Mononuclear cell (primary cell): ENCODE results near the gene ALDH1A1. TPM values are rescaled to one million over a fixed set of nuclear protein-coding genes. Genes with fewer than 3 reads are reported as not detected.

Source experiments
- H3K27me3 ChIP-seq: 2 replicates; pipeline ENCODE4 v1.6.0; 2011; ENCODE audit warnings: low read length, control low read depth; ENCODE audit not compliant: insufficient read depth
- H3K4me1 ChIP-seq: 2 replicates; pipeline ENCODE4 v1.5.1; 2011; ENCODE audit warnings: mild to moderate bottlenecking, low read length, control low read depth; ENCODE audit not compliant: insufficient read depth
- H3K4me3 ChIP-seq: 2 replicates; pipeline ENCODE4 v1.5.1; 2011; ENCODE audit warnings: mild to moderate bottlenecking, low read length, moderate library complexity
- H3K9me3 ChIP-seq: 2 replicates; pipeline ENCODE4 v1.5.1; 2011; ENCODE audit warnings: low read depth, mild to moderate bottlenecking, control low read depth, low read length
- total RNA-seq: library from RNA; depleted of rRNA; stranded (reverse); fragments of >200 nt; gene quantifications from one replicate; pipeline ENCODE4 v1.2.3, GENCODE V29; 2012

Gene ALDH1A1
- 5.8 TPM for total RNA-seq

DNA sequence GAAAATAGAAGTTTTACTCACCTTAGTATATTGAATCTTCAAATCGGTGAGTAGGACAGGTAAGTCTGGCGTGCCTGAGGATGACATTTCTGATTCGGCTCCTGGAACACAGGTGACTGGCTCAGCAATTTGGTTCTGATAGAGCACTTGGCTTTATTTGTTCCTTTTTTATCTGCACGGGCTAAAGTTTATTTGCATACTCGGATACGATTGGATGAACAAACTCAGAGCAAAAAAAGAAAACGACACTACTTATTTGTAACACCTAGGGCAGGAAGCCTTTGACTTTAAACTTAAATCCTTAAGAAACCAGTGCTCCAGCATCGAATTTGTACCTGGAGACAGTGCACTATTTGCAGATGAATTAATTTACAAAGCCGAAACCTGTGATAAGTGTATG, at the start of gene ALDH1A1:
Gene ALDH1A1, minus strand, starts transcription at position 140 of the 400 bp plus-strand sequence. Its CDS starts 53 bp downstream, at position 87.
- Histone ChIP-seq H3K4me1 (peaks cover 58% of the 10 kb centered on the region), H3K4me3 (peak within 1 kb of the TSS; percentile 1)

DNA sequence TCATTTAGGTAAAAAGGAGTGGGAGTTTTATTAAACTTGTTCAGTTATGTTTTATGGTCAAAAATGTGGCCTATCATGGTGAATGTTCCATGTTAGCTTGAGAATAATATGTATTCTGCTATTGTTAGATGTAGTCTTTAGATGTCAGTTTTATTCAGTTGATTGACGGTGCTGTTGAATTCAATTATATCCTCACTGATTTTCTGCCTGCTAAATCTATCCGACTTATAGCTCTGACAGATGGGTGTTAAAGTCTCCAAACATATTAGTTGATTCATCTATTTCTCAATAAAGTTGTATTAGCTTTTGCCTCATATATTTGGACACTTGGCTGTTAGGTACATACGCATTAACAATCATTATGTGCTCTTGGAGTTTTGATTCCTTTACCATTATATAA, 49.0 kb upstream of the ALDH1A1 start:
- Histone ChIP-seq H3K9me3 (no peaks in the 10 kb centered on the region), H3K27me3 (no peaks in the 10 kb centered on the region), H3K4me1 (no peaks in the 10 kb centered on the region), H3K4me3 (no peak overlapping the region)

More for the DNA sequence above, at the start of gene ALDH1A1:
- Histone ChIP-seq H3K27me3 (no peaks in the 10 kb centered on the region), H3K9me3 (no peaks in the 10 kb centered on the region)

DNA sequence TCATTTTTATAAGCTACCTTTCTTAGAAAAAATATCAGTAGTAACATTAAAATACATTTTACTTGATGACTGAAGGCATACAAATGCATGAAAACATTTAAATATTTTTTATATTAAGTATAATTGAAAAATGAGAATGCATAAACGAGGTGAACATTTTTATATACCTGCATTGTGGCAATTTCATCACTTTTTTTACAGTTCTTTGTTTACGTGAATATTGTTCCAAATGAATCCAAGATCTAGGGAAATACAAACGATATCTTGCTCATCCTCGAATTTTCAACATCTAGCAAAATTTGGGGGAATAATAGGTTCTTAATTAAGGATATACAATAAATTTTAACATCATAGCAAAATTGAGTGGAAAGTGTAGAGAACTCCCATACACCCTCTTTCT, 45.5 kb upstream of the ALDH1A1 start:
- H3K4me3 ChIP-seq, result no peak overlapping the region
- H3K9me3 ChIP-seq, result no peaks in the 10 kb centered on the region
- H3K4me1 ChIP-seq, result no peaks in the 10 kb centered on the region
- H3K27me3 ChIP-seq, result no peaks in the 10 kb centered on the region

DNA sequence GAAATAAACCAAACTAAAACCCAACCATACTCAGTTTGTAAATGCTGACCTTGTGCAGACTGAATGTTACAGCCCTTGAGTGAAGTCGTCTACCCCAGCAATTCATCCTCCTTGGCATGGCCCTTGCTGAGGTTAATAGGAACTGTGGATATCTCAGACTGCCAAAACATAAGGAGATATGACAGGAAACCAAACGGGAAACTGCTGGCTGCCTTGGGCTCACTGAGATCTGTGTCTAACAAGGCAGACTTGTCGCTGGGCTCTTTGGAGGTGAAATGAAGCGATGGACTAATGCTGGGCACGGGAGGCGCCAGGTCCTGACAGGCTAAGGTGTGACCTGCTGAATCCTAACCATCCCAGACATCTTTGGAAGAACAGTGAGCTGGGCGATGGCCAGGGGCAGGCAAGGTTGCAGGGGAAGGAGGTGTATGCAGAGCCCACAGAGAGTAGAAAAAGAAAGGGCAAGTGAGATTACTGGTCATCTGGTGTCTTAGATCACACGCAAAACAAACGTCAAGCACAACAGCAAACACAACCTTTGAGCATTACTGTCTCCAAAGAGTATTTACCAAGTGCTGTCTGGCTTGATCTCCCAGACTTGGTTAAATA, 44.6 kb upstream of the ALDH1A1 start:
- H3K9me3 ChIP-seq, result no peaks in the 10 kb centered on the region
- no peaks in the 10 kb centered on the region for H3K4me1 ChIP-seq
- no peak overlapping the region for H3K4me3 ChIP-seq

DNA sequence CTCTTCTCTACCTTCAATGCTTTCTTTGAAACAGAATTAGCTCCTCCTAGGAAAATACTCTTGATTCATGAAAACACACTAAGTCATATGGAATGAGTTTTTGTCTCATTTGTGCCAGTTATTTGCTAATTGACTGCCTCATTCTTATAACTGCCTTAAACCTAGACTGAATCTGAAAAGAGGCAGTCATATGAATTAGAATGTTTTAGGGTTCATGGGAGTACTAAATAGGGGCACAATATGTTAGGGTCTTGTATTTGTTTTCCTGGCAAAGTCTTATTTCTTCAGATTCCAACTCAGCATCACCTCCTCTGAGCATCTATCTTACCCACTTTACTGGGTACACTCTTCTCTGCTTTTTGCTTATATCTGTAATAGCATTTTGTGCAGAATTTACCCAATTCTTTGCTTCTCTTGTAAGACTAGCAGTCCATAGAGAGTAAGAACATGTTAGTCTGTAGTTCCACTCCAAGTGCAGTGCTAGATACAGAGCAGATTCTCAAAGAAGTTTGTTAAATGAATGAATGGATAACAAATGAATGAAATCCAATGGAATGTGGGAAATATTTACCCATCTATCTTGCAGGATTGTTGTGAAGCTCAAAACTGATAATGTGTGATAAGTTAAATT, 43.9 kb upstream of the ALDH1A1 start:
- H3K9me3 ChIP-seq, result no peaks in the 10 kb centered on the region
- H3K27me3 ChIP-seq, result no peaks in the 10 kb centered on the region
- no peaks in the 10 kb centered on the region for H3K4me1 ChIP-seq
- H3K4me3 ChIP-seq, result no peak overlapping the region

More for the DNA sequence above, 44.6 kb upstream of the ALDH1A1 start:
- H3K27me3 ChIP-seq, result no peaks in the 10 kb centered on the region

DNA sequence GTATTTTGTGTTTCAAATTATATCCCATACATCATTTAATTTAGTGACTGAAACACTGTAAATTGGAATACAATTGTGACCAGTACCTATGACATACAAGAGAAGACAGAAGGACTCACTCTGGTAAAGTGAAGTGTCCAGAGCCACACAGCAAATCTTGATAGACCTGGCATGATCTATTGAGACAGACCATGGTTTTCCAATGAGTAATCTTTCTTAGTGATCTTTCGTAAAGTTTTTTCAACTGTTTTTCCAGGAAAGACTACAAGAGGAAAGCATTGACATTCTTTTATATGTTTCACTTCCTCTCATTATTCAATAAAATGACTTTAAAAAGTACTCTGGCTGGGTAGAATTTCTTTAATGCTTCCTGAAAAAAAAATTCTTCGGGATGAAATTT, 43.3 kb upstream of the ALDH1A1 start:
- Histone ChIP-seq H3K27me3 (no peaks in the 10 kb centered on the region), H3K4me1 (no peaks in the 10 kb centered on the region), H3K4me3 (no peak overlapping the region), H3K9me3 (no peaks in the 10 kb centered on the region)

DNA sequence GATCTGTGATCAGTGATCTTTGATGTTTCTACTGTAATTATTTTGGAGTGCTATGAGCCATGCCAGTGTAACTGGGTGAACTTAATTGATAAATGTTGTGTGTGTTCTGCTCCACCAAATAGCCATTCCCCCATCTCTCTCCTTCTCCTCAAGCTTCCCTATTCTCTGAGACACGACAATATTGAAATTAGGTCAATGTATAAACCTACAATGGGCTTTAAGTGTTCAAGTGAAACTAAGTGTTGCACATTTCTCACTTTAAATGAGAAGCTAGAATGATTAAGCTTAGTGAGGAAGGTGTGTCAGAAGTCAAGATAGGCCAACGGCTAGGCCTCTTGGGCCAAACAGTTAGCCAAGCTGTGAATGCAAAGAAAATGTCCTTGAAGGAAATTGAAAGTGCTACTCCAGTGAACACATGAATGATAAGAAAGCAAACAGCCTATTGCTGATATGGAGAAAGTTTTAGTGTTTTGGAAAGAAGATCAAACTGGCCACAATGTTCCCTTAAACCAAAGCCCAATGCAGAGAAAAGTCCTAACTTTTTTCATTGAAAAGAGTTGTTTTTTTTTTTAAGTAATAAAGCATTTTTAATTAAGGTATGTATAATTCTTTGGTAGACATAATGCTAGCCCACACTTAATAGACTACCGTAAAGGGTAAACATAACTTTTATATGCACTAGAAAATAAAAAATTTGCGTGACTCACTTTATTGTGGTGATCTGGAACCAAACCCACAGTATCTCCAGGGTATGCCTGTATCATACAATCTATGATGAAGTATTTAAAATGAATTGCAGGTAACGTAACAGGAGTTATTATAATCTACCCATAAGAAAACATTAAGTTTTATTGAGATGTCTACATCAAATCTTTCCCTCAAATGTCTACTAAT, 42.5 kb upstream of the ALDH1A1 start:
- H3K27me3 ChIP-seq, result no peaks in the 10 kb centered on the region
- H3K9me3 ChIP-seq, result no peaks in the 10 kb centered on the region

DNA sequence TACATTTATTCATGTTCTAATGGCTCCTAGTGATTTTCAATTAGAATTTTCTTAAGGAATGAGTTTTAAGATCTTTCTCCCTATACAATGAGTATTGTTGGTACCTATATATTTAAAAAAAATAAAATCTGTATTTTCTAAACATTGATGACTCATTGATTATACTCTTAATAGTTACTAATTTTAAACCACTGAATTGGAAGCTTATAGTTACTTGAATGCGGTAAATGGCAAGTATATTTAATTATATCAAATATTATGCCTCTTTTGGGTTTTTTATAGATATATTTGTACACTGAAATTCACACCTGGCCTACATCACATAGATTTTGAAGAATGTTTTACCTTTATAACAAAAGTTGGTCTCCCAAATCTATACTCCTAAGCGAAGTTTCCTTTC, 38.9 kb upstream of the ALDH1A1 start:
- H3K4me3 ChIP-seq, result no peak overlapping the region
- no peaks in the 10 kb centered on the region for H3K9me3 ChIP-seq
- H3K27me3 ChIP-seq, result no peaks in the 10 kb centered on the region
- H3K4me1 ChIP-seq, result no peaks in the 10 kb centered on the region

More for the DNA sequence above, 42.5 kb upstream of the ALDH1A1 start:
- H3K4me1 ChIP-seq, result no peaks in the 10 kb centered on the region
- H3K4me3 ChIP-seq, result no peak overlapping the region

DNA sequence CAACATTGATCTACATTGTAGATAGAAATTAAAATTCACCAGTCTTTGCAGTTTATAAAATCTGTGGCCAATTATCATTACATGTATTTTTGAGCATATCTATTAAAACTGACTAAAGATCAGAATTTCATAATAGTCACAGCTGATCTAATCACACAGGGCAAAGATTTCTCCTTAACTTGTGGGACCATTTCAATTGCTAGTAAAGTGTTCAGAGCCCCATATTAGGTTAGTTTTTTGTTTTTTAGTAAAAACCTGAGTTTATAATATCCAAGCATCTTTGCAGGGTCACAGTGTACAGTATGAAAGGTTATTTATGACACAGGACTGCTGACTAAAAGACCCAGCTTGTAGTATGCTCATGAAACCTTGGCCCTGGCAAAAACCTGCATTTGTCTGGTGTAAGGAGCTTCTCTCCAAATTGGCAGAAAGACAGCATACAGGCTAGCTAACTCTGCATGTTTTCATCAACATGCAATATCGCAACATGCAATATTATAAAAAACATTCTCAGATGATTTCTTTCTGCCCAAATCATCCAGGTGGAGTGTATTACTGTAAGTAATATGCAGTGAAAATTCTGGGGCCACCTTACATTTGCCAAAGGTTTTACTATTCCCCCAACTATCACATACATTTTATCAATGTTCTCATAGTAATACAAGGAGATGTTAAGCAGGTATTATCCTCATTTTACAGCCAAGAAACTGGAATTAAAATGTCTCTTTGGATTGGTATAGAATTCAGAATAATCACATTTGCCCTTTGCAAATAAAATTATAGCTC, 37.7 kb upstream of the ALDH1A1 start:
- no peak overlapping the region for H3K4me3 ChIP-seq
- H3K4me1 ChIP-seq, result no peaks in the 10 kb centered on the region
- no peaks in the 10 kb centered on the region for H3K27me3 ChIP-seq

DNA sequence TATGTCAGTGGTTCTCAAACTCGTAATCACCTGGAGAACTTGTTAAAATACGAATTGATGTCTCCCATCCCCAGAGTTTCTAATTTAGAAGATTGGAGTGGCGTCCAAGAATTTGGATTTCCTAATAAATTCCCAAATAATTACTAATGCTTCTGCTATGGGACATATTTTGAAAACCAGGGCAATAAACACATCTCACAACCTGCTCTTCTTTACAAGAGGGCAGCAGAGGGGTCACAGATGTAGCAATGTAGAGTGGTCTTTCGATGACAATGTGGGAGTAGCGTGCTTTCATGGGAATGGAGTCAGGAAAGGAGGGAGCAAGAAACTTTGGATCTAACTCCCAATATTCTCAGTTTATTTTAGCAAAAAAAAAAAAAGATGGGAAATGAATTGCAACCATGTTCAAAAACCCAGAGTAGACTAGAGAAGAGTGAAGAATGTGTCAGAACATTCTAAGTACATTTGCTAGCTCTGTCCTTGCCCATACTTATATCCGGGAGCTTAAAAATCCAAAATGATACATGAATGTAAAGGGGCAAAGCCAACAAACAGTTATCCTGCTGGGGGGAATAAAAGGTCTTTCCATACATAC, 33.8 kb upstream of the ALDH1A1 start:
- Histone ChIP-seq H3K4me3 (no peak overlapping the region), H3K4me1 (no peaks in the 10 kb centered on the region), H3K9me3 (no peaks in the 10 kb centered on the region), H3K27me3 (no peaks in the 10 kb centered on the region)

More for the DNA sequence above, 37.7 kb upstream of the ALDH1A1 start:
- H3K9me3 ChIP-seq, result no peaks in the 10 kb centered on the region

DNA sequence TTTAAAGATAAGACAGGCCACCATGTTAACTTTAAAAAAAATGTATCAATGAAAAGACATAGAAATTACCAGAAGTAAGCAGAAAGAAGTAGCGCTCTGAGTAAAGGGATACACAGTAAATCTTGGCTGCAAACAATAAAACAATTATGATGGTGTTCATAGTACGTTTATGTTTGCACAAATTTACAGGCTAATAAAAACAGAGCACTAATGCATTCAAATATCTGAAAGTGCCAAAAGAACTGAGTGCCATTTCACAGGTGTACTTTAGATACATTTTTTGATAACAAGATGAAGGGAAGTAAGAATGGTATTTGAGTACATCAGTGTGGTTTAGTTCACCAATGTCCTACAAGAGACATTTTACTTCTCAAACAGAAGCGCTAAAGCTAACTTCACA, 32.9 kb upstream of the ALDH1A1 start:
- Histone ChIP-seq H3K4me3 (no peak overlapping the region), H3K9me3 (no peaks in the 10 kb centered on the region), H3K27me3 (no peaks in the 10 kb centered on the region), H3K4me1 (no peaks in the 10 kb centered on the region)

DNA sequence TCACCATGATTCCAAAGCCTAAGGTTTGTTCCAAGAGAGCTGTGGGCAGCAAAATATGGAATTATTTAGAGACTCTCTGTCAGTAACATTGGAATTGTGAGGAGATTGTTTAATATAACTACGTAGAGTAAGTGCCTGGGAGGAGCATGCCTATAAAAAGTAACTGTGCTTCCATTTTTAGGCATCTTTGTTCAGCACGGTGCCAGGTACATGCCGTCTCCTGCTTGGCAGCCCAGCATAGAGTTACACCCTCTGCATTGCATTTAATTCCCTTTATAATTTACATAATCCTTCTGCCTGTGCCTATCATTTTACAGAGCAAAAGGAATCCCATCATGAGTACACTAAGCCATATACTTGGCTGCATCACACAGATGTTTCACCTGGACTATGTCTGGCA, 32.1 kb upstream of the ALDH1A1 start:
- Histone ChIP-seq H3K4me3 (no peak overlapping the region), H3K27me3 (no peaks in the 10 kb centered on the region), H3K9me3 (no peaks in the 10 kb centered on the region), H3K4me1 (no peaks in the 10 kb centered on the region)

DNA sequence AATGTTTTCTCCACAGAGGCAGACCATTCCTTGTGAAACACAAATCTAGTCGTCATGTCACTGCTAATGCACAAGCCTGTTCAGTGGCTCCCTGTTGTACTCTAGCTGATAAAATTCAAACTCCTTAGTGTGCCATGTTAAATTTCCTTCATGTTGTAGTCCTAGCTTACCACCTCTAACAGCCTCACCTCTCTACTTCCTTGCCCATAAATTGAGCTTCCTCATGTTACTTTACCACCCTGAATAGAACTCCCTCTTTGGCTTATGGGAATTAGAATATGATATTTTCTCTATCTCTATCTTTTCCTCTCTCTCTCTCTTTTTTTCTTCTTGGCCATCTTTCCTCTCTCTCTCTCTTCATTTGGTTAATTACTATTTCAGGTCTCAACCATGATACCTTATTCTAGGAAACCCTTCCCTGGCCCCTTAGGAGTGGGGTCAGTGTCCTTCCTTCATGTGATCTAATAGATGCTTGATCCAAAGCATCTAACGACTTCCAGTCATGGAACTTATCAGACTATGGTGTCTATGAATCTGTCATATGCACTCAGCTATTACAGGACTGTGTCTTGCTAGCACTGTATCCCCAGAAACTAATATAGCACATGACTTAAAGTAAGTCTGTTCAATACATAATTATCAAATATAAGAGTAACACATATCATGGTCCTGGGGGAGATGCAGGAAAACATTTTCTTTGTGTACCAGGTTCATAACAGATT, 31.5 kb upstream of the ALDH1A1 start:
- no peaks in the 10 kb centered on the region for H3K4me1 ChIP-seq
- H3K27me3 ChIP-seq, result no peaks in the 10 kb centered on the region
- no peak overlapping the region for H3K4me3 ChIP-seq
- H3K9me3 ChIP-seq, result no peaks in the 10 kb centered on the region
